Stimulated activated CD8-positive, alpha-beta memory T cell treated with anti-CD3 and anti-CD28 coated beads, Interleukin-12 subunit alpha, Interleukin-12 subunit beta, amount 100 ng/mL, for 1 hour (primary cell): Measurements from ENCODE around the gene C5orf63.
"Not testable (repeated sequence)": the region's sequence is repeated elsewhere in the genome, so short reads cannot be mapped to it uniquely, and the experiment has no call there.

ENCODE experiments used
- DNase-seq: peaks from one replicate; pipeline ENCODE4 v3.0.0-alpha.2; 2020; ENCODE audit warnings: low read depth

C5orf63 gene

DNA sequence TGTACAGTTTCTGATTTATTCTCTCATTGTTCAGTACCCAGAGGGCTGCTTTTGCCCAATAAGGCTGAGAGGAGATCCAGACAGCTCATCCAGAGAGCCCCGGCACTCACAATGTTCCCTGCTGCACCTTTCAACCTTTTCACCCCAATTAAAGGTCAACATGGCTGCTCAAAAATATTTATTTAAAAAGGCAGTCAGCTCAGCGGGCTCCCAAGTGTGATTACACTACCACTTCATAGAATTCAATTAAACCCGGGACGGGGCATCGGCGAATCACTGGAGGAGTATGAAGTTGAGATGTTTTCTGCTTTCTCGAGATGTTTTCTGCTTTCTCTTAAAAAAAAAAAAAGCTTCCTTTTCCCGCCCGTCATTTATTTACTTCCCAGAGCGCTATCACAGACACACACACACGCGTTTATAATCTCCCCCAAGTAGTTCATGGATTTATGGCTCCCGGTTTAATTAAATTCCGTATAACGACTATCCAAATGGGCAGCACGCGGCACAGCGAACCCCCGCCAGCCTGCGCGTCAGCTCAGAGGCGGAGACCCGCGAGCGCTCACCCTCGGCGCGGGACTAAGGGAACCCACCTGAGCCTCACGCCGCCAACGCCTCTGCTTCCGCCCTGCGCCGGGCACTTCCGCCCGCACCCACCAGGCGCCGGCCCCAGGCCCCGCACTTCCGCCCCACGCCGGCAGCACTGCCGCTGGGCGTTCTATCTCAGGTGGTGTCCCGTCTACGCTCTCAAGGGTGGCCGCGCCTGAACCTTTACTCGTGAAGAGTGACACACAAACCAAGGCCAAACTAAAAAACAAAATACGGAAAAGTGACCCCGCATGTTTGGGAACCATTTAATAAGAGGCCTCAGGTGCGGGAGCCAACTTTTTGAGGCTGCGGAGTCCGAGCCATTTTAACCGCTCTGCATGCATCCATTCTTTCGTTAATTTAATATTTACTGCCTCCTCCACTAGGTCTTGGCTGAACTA is at the start of gene C5orf63:
C5orf63 (minus strand) TSS at position 642 of the 986 bp plus-strand sequence. CDS start 14,507 bp downstream, outside the sequence.
- peak; percentile 46 for DNase-seq

DNA sequence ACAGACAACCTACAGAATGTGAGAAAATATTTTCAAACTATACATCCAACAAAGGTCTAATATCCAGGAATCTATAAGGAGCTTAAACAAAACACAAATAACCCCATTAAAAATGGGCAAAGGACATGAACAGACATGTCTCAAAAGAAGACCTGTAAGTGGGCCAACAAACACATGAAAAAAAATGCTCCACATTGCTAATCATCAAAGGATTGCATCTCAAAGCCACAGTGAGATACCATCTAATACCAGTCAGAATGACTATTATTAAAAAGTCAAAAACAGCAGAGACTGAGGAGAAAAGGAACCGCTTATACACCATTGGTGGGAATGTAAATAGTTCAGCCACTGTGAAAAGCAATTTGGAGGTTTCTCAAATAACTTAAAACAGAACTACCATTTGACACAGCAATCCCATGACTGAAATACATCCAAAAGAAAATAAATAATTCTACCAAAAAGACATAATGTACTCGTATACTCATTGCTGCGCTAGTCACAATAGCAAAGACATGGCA is 39.1 kb upstream of the C5orf63 start:
- no peak for DNase-seq

DNA sequence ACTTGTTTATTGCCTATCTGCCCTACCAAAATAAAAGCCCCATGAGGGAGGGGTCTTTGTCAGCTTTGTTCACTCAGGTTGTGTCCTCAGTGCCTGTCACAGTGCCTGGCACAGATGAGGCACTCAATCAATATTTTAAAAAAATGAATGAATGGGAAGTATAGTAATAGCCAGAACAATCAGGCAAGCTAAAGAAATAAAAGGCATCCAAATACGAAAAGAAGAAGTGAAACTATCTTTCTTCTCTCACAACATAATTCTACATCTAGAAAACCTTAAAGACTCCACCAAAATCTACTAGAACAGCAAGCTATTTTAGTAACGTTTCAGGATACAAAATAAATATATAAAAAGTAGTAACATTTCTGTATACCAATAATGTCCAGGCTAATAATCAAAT is 37.8 kb upstream of the C5orf63 start:
- no peak for DNase-seq

DNA sequence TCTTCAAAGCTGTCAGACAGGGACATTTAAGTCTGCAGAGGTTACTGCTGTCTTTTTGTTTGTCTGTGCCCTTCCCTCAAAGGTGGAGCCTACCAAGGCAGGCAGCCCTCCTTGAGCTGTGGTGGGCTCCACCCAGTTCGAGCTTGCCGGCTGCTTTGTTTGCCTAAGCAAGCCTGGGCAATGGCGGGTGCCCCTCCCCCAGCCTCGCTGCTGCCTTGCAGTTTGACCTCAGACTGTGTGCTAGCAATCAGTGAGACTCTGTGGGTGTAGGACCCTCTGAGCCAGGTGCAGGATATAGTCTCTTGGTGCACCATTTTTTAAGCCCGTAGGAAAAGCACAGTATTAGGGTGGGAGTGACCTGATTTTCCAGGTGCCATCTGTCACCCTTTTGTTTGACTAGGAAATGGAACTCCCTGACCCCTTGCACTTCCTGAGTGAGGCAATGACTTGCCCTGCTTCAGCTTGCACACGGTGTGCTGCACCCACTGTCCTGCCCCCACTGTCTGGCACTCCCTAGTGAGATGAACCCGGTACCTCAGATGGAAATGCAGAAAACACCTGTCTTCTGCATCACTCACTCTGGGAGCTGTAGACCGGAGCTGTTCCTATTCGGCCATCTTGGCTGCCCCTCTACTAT is 35.4 kb upstream of the C5orf63 start:
- DNase-seq, result not testable (repeated sequence)

DNA sequence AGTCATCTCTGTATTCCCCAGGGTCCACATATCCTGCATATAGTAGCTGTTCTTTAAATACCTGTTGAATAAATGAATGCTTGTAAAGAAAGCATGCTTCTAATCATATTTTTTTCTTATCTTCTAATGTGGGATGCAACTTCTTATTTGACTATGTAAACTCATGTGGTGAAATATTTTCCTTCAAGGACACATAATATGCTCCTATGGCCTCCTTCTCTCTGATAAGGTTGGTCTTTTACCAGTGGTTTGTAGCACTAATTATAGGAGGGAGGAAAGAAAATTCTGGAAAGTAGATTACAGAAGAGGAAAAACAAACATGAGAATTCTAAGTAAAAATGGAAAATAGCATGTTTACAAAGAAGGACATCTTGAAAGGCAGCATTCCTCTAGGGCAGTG is 28.6 kb upstream of the C5orf63 start:
- DNase-seq, result no peak

DNA sequence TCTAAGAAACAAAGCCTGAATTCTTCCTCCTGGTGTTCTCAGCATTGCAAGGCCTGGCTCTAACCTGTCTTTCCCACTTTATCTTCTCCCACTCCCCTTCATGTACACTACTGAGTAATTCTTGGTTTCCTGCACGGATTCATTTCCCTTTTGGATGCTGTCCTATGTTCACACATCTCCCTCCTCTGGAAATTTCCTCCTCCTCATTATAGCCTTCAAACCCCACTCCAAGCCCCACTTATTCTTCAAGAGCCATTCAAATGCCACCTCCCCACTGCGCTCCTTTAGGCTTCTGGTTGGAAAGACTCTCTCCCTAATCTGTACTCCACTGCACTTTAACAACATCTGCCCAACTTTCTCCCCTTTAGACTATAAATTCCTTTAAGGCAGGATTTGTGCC is 28.2 kb upstream of the C5orf63 start:
- DNase-seq, result no peak

DNA sequence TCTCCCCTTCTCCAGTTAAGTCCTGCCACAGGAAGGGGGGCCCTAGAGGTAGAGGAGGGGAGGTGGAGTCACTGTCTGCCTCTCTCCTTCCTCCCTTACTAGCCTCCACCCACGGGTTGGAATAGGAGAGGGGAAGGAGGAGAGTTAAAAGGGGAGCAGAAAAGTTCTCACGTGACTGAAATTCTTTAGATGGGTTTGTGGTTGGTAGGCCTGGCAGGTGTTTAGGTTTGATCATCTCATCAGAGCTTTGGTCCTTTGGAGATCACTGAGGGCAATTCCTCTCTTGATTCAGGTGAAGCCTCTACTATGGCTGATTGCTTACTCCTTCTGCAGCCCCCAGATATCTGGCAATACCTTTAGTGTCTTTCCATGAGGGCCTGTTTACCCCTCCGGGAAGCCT is 24.9 kb upstream of the C5orf63 start:
- no peak for DNase-seq

DNA sequence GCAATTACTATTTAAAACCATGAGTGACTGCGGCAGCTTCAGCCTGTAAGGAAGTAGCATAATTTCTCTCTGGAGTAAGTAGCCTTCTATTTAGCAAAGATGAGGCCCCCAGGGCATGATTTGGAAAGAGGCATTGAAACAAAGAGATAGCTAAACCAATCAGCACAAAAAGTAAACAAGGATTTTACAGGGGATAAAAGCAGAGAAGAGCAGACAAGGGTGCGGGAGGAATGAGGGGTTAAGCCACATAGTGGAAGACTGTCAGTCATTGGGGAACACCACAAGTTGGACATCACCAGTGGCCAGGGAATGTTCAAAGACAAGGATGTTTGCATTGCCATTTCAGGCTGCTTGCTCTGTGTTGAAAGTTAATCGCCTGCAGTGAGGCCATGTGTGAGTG is 24.0 kb upstream of the C5orf63 start:
- no peak for DNase-seq

DNA sequence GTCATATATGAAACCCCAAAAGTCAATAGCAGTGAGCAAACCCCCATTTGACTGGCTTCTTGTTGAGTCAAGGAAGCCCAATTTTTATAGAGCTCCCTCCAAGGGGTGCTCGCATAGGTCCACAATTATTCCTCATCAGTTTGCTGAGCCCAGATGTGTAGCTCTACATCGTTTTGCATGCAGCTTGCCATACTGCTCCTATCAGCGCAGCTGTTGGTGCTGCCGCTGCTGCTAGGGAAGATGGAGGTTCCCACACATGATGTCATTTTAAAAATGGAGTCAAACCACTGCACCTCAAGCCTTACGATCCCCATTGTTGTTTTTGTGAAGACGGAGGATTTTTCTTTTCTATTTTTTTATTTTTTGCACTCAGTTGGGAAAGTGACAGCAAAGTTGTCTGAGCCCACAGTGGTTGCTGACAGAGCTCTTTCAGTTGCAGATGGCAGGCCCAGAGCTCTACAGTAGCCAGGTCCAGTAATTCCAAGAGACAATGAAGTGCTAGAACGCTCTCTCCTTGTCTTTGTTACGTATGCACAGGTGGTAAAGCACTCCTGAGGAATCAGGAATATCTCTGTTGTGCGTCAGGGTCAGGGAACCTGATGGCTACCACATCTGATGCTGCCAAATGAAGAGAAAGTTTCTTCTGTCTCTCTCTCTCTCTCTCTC is 23.2 kb upstream of the C5orf63 start:
- DNase-seq, result no peak

DNA sequence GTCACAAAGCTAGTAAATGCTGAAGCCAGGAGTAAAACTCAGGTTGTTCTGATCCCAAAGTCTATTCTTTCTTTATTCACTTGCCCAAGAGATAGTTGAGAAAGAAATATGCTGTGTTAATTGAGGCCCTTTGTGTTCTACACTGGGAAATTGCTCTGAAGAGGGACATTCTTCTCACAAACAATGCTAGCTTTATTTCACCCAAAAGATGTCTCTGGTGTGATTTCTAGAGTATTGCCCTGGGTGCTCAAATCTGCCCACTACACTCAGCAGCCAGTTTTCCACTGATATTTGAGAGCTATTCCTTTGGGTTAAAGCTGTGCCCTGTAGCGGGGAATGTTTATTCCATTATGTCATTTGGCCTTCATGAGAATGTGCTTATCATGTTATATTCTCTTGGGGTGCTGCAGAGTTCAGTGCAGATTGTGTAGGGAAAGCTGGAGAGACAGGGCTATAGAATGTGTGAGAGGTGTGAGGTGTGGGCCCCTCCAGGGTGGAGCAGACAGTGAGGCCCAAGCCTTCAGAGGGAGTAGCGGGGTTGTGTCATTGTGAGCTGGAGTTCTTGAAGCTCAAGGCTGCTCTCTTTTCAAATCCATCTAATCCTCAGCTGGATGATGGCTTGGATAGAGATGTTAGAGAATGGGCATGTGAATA is 21.0 kb upstream of the C5orf63 start:
- DNase-seq, result no peak

DNA sequence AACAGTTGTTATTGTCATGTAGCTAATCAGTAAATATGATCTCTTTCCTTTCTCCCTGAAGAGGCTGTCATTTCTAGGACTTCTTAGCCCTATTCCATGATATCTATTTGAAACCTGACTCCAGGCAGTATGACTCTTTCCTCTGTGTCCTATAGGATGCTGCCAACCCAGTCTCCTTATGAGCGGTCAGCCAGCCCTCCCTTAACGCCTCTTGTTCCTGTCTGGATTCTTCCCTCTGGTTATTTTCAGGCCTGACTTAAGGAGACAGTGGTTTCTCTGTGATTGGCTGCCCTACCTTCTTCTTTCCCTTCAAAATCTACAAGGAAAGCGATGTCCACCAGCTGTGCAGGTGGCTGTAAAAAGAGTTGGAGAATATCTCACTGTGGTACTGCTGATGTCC is 19.4 kb upstream of the C5orf63 start:
- DNase-seq, result no peak

DNA sequence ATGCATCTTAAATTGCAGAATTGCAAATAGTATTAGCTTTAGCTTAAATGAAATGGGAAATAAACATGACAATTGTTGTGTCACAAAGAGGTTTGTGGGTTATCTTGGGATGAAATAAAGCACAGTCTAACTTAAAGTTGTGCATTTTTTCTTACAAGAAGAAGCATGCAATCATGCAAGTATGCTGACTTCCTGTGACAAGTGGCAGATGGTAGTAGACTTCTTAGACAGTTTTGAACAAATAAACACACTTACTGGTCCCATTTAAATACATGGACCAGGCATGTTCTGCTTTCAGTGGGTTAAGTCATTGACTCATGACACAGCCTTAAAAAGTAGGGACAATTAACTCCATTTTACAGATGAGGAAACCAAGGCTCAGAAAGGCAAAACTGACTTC is 15.9 kb upstream of the C5orf63 start:
- DNase-seq, result no peak

DNA sequence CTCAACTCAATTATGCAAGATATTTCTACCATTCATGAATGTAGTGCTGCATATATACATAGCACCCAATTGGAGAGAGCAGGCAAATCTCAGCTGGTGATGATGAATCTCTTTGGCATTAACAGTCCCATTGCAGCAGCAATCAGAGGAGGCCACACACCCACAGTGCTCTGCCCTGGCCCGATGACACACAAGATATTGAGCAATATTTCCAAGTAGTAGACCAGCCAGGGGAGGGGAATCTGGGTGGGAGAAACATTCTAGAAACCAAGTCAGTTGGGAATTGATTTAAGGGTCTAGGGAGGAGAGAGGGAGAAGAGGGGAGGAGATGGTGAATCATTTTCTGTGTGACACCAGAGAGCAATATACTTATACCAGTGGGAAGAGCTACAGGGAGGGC is 14.9 kb upstream of the C5orf63 start:
- no peak for DNase-seq

DNA sequence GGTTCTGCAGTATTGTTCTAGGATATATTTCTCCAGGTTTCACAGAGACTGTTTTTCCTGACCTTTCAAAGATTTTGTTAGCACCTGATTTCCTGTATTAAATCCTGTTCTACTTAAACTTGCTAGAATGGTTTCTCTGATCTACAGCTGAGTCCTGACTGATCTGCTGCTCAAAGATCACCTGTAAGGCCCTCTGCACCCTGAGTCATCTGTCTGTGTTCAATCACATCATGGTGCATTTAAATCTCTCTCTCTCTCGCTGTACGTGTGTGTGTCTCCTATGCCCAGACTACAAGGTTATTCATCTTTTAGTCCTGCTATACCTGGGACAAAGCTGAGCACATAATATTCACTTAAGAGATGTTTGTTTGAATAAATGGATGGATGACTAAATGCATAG is 13.3 kb upstream of the C5orf63 start:
- DNase-seq, result no peak

DNA sequence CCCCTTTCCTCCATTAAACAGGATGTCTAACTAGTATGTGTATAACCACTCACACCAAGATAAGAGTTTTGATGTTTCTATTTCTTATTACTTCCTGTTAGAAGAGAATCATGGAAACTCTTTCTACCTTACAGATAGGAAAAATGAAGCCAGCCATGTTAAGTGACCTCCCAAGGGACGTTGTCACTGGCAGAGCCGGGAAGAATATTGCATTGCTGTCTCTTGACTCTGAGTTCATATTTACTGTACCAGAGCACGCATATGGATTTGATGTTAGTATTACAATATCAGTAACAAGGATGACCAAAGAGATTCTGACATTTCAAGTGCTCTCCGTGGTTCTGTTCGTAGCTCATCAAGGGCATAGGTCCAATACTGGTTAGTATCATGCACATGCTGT is 12.5 kb upstream of the C5orf63 start:
- no peak for DNase-seq

DNA sequence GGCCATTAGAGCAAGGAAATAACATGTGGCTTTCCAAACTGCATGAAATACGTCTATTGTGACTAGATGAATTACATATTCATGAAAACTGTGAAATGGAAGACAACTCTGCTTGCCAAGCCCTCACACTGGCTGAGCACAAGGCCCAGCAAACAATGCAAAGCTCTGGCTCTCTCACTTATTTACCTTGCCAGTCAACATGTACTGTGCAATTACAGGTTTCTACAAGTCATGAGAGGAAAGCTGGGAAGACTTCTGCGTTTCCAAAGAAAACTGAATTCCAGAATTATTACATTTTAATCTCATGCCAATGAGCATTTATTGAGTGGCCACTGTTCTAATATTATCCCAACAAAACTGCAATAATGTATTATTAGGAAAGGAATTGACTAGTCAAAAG is 12.1 kb upstream of the C5orf63 start:
- DNase-seq, result no peak

DNA sequence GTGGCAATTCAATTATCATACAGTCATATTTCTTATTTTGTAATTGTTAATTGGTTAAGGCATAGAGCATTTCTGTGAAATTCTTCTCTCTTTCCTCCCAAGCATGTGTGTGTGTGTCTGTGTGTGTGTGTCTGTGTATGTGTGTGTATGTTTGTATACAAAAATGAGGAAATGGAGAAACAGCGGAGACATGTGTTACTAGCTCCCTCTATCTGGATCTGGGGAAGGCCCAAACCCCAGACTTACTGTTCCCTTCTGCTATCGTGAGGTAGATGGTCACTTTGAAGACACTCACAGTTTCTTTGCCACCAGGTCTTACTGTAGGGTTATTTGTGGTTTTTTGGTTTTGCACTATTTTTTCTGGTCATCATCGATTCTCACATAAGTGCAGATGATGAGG is 11.4 kb upstream of the C5orf63 start:
- no peak for DNase-seq

DNA sequence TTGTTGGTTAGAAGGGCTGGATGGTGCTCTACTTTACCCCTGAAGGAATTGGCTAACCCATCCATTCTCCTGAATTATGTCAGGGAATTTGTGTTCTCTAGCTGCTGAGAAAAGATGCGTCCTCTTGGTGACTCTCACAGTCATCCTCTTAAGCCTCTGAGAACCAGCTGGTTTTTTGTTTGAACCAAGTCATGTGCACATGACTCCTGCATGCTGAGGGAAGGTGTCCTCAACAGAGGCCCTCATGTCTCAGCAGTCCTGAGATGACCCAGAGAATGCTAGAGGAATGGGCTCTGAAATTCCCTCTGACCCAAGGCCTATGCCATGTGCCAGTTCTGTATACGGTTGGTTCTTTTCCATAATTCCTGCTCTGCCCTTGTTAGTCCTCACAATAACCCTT is 10.4 kb upstream of the C5orf63 start:
- DNase-seq, result no peak

DNA sequence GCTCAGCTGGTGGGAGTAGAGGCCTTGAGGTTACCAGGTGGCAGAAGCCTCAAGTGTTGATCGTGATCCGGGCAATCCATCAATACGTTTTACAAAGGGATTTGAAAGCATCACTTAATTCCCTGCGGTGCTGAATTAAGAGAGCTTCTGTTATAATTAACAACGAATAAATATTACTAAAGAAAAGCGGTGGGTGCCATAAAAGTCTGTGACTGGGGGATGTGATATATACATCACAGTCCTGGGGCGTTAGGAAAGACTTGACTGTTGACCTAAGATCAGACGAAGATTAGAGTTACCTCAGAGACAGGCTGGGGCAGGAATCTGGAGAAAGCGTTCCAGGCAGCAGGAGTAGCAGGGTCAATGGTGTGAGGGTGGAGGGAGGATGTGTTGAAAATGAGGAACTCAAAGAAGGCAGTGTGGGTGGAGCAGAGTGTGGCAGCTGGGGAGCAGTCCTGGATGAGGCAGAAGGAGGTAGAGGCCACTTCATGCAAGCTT is 6.7 kb upstream of the C5orf63 start:
- no peak for DNase-seq

DNA sequence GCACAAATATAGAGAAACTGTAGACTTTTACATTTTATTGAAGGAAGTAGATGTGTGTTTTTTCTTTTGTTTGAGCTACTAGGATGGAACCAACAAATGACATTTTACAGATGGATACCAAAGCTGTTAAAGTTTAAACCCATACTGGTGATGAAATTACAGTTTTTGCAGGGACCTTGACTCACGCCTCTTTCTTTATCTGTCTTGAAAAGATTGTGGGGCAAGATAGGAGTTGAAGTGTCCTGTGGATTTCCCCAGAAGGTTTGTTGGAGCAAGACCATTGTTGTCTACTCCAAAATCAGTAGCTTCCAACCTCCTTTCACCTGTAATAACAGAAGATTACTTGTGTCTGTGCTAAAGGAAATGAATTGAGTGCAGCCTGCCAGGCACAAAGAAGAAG is 4.1 kb upstream of the C5orf63 start:
- DNase-seq, result no peak

DNA sequence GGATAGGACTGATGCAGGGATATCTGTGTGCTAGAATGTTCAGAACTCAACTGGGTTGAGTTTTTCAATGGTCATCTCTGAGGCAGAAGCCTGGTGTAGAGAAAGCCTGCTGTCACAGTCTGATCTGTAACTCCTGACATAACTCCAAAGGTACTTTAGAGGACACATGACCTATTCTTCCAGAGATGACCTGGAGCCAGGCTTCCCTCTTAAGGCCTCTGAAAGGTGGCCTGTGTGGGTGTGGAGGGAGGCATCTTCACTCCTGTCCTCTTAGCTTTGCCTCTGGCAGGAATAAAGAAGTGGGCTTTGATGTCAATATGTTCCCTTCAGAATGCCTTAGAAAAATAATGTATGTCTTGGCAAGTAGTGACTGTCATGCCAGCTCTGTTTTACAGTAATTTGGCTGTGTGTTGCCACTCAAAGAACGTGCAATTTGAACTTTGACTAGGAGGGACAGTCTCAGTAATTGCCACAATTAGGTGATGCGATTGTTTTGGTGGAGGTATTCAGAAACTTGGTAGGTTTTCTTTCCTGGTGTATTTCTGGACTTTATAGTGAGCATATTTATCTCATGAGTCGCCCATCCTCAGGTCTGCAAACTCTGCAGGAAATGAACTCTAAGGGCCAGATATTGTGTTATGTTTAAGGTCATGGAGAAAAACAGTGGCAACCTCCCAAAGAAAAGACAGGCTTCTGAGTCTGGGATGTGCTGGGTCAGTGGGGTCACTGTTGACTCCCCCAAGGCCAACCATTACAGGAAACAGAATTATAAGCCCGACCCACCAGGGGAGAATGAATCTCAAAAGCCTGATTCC is 3.2 kb upstream of the C5orf63 start:
- no peak for DNase-seq
